ENCODE measurements around the gene MMP13.
"Not testable (repeated sequence)": the region's sequence is repeated elsewhere in the genome, so short reads cannot be mapped to it uniquely, and the experiment has no call there.

Gene MMP13

DNA sequence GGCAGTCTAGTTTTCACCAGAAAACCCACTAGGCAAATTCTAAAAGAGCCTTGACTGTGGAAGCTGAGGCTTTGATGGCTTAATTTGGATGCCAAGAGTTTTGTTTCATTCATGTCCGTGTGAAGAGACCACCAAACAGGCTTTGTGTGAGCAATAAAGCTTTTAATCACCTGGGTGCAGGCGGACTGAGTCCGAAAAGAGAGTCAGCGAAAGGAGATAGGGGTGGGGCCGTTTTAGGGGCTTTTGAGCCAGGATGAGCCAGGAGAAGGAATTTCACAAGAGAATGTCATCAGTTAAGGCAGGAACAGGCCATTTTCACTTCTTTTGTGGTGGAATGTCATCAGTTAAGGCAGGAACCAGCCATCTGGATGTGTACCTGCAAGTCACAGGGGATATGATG is 51.6 kb downstream of the MMP13 start:
- DNase-seq (ENCODE audit: low read depth in 2 of 2): not testable (repeated sequence)

DNA sequence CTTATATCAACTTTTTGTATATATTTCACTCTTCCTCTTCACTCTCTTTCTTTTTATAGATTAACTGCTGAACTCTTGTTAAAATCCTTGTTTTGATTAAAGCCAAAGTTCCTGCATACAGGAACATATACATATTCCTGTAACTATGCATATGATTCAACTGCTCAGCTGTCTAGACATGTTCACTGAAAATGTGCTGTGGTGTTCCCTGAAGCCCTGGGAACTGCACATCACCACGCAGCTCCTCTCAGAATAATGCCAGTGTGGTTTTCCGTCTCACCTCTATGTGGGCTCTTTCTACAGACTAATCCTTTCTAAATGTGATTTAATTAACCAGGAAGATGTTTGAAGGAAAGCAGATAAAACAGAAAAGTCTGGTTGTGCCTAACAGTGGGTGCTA is 55.2 kb downstream of the MMP13 start:
- DNase-seq (ENCODE audit: low read depth in 2 of 2): no peak
